H9 (cell line): ENCODE data around the gene ACAP3. TPM values are rescaled to one million over a fixed set of nuclear protein-coding genes. Genes with fewer than 3 reads are reported as not detected.

Experiments used
- DNase-seq: peaks from one replicate; pipeline ENCODE4 v3.0.0-alpha.2; 2017
- H2AFZ ChIP-seq: one replicate; pipeline ENCODE4 v1.6.1; 2013; ENCODE audit warnings: mild to moderate bottlenecking, low read length, control low read depth, moderate library complexity
- H2AK5ac ChIP-seq: 2 replicates; pipeline ENCODE4 v1.6.1; 2013; ENCODE audit warnings: low read length, control low read depth, mixed read lengths; ENCODE audit not compliant: insufficient read length
- H2BK120ac ChIP-seq: one replicate; pipeline ENCODE4 v1.6.1; 2013; ENCODE audit warnings: low read depth, mild to moderate bottlenecking, low read length, control low read depth, inconsistent platforms; ENCODE audit not compliant: poor library complexity, severe bottlenecking
- H2BK12ac ChIP-seq: 2 replicates; pipeline ENCODE4 v1.6.1; 2013; ENCODE audit warnings: low read length, control low read depth, mixed read lengths, low read depth; ENCODE audit not compliant: insufficient read length
- H2BK15ac ChIP-seq: 2 replicates; pipeline ENCODE4 v1.6.1; 2013; ENCODE audit warnings: low read depth, low read length, control low read depth
- H2BK20ac ChIP-seq: one replicate; pipeline ENCODE4 v1.6.1; 2013; ENCODE audit warnings: low read depth, mild to moderate bottlenecking, low read length, control low read depth, inconsistent platforms; ENCODE audit not compliant: poor library complexity, severe bottlenecking
- H2BK5ac ChIP-seq: 2 replicates; pipeline ENCODE4 v1.6.1; 2013; ENCODE audit warnings: low read length, control low read depth, mixed read lengths; ENCODE audit not compliant: insufficient read length
- H3K14ac ChIP-seq: 2 replicates; pipeline ENCODE4 v1.6.1; 2013; ENCODE audit warnings: low read length, control low read depth; ENCODE audit not compliant: insufficient read depth
- H3K18ac ChIP-seq: 2 replicates; pipeline ENCODE4 v1.6.1; 2013; ENCODE audit warnings: low read depth, mild to moderate bottlenecking, mixed read lengths, low read length, control low read depth; ENCODE audit not compliant: insufficient read length
- H3K23ac ChIP-seq: 2 replicates; pipeline ENCODE4 v1.6.1; 2013; ENCODE audit warnings: low read length, control low read depth, mixed read lengths, low read depth; ENCODE audit not compliant: insufficient read length
- H3K23me2 ChIP-seq: 2 replicates; pipeline ENCODE4 v1.6.1; 2013; ENCODE audit warnings: low read depth, mild to moderate bottlenecking, mixed read lengths, low read length, control low read depth; ENCODE audit not compliant: insufficient read length, poor library complexity, severe bottlenecking
- H3K27ac ChIP-seq: 2 replicates; pipeline ENCODE4 v1.5.1; 2013; ENCODE audit warnings: low read length, control low read depth, mixed read lengths, low read depth; ENCODE audit not compliant: insufficient read length
- H3K27me3 ChIP-seq: 2 replicates; pipeline ENCODE4 v1.6.1; 2013; ENCODE audit warnings: low read length, control low read depth, inconsistent platforms; ENCODE audit not compliant: insufficient read depth
- H3K4ac ChIP-seq: 2 replicates; pipeline ENCODE4 v1.6.1; 2013; ENCODE audit warnings: low read depth, mild to moderate bottlenecking, control low read depth, inconsistent platforms, low read length, moderate library complexity
- H3K4me1 ChIP-seq: 2 replicates; pipeline ENCODE4 v1.6.1; 2013; ENCODE audit warnings: low read length, control low read depth, inconsistent platforms; ENCODE audit not compliant: insufficient read depth
- H3K4me2 ChIP-seq: 2 replicates; pipeline ENCODE4 v1.6.1; 2013; ENCODE audit warnings: low read length, control low read depth, mixed read lengths; ENCODE audit not compliant: insufficient read length, insufficient read depth
- H3K56ac ChIP-seq: 2 replicates; pipeline ENCODE4 v1.6.1; 2013; ENCODE audit warnings: low read depth, mild to moderate bottlenecking, mixed read lengths, low read length, control low read depth; ENCODE audit not compliant: insufficient read length
- H3K79me1 ChIP-seq: 2 replicates; pipeline ENCODE4 v1.6.1; 2013; ENCODE audit warnings: low read depth, mild to moderate bottlenecking, moderate library complexity, low read length, control low read depth, inconsistent platforms; ENCODE audit not compliant: insufficient read depth, poor library complexity, severe bottlenecking
- H3K79me2 ChIP-seq: 2 replicates; pipeline ENCODE4 v1.6.1; 2013; ENCODE audit warnings: low read length, control low read depth, inconsistent platforms; ENCODE audit not compliant: insufficient read depth
- H3K9ac ChIP-seq: 2 replicates; pipeline ENCODE4 v1.6.1; 2013; ENCODE audit warnings: low read length, control low read depth, mixed read lengths; ENCODE audit not compliant: insufficient read length; ENCODE audit errors: extremely low read depth
- H3K9me3 ChIP-seq: one replicate; pipeline ENCODE4 v1.6.1; 2013; ENCODE audit warnings: low read depth, low read length, inconsistent platforms; ENCODE audit not compliant: control insufficient read depth
- H3T11ph ChIP-seq: one replicate; pipeline ENCODE4 v1.6.1; 2013; ENCODE audit warnings: mild to moderate bottlenecking, low read length, control low read depth, inconsistent platforms
- H4K20me1 ChIP-seq: one replicate; pipeline ENCODE4 v1.6.1; 2013; ENCODE audit not compliant: control insufficient read depth, insufficient read length, insufficient read depth
- H4K5ac ChIP-seq: 2 replicates; pipeline ENCODE4 v1.6.1; 2013; ENCODE audit warnings: low read depth, mild to moderate bottlenecking, mixed read lengths, low read length, control low read depth; ENCODE audit not compliant: insufficient read length
- H4K8ac ChIP-seq: replicated peaks from 2 replicates; pipeline ENCODE4 v1.6.1; 2013; ENCODE audit warnings: low read length, control low read depth, mixed read lengths, low read depth; ENCODE audit not compliant: insufficient read length
- H4K91ac ChIP-seq: 2 replicates; pipeline ENCODE4 v1.6.1; 2013; ENCODE audit warnings: low read depth, mild to moderate bottlenecking, moderate library complexity, mixed read lengths, low read length, control low read depth; ENCODE audit not compliant: insufficient read length
- H3K27ac Mint-ChIP-seq, 3 experiments: 2 replicates in 2 of 3; 3 replicates in 1 of 3; pipeline ENCODE4 v1.8.0; 2020 to 2021; ENCODE audit warnings: mixed read lengths in 3 of 3, mild to moderate bottlenecking in 1 of 3, moderate library complexity in 1 of 3
- H3K27me3 Mint-ChIP-seq: 2 replicates; pipeline ENCODE4 v1.8.0; 2021; ENCODE audit warnings: low read depth, mild to moderate bottlenecking, moderate library complexity, mixed read lengths
- H3K36me3 Mint-ChIP-seq, 3 experiments: 2 replicates in 2 of 3; 3 replicates in 1 of 3; pipeline ENCODE4 v1.8.0; 2020 to 2021; ENCODE audit warnings: low read depth in 3 of 3, mixed read lengths in 3 of 3; ENCODE audit not compliant: insufficient read depth in 1 of 3
- H3K4me1 Mint-ChIP-seq, 2 experiments: 2 replicates each; pipeline ENCODE4 v1.8.0; 2020; ENCODE audit warnings: mixed read lengths in 2 of 2
- H3K4me3 Mint-ChIP-seq, 2 experiments: 2 replicates in 1 of 2; 3 replicates in 1 of 2; pipeline ENCODE4 v1.8.0; 2020 to 2021; ENCODE audit warnings: mild to moderate bottlenecking in 2 of 2, mixed read lengths in 2 of 2, moderate library complexity in 1 of 2
- H3K9me3 Mint-ChIP-seq, 2 experiments: 2 replicates in 1 of 2; 3 replicates in 1 of 2; pipeline ENCODE4 v1.8.0; 2020; ENCODE audit warnings: mild to moderate bottlenecking in 2 of 2, mixed read lengths in 2 of 2, moderate library complexity in 1 of 2
- WGBS: extraction: QIAGEN DNeasy Blood & Tissue Kit; methylation state at CpG from one replicate; pipeline ENCODE4 v1.1.7; 2013; ENCODE audit warnings: missing lambda C conversion rate, low lambda C conversion rate, mixed read lengths; ENCODE audit not compliant: insufficient read length; ENCODE audit errors: extremely low coverage; 5-methylcytosine and 5-hydroxymethylcytosine counted together
- total RNA-seq: library from RNA; stranded (reverse); gene quantifications from 2 replicates; pipeline ENCODE4 v1.2.1, GENCODE V29; 2021
- TF ChIP-seq, protein P1 (sequence below): fragments of 200-600 bp; sonication (generic); conservative IDR thresholded peaks from 3 replicates; pipeline ENCODE4 v1.8.0; 2021; ENCODE audit warnings: antibody characterized with exemption, mild to moderate bottlenecking

The ACAP3 gene
- total RNA-seq, 1 experiment from 2014 or later: 41.4 TPM

DNA sequence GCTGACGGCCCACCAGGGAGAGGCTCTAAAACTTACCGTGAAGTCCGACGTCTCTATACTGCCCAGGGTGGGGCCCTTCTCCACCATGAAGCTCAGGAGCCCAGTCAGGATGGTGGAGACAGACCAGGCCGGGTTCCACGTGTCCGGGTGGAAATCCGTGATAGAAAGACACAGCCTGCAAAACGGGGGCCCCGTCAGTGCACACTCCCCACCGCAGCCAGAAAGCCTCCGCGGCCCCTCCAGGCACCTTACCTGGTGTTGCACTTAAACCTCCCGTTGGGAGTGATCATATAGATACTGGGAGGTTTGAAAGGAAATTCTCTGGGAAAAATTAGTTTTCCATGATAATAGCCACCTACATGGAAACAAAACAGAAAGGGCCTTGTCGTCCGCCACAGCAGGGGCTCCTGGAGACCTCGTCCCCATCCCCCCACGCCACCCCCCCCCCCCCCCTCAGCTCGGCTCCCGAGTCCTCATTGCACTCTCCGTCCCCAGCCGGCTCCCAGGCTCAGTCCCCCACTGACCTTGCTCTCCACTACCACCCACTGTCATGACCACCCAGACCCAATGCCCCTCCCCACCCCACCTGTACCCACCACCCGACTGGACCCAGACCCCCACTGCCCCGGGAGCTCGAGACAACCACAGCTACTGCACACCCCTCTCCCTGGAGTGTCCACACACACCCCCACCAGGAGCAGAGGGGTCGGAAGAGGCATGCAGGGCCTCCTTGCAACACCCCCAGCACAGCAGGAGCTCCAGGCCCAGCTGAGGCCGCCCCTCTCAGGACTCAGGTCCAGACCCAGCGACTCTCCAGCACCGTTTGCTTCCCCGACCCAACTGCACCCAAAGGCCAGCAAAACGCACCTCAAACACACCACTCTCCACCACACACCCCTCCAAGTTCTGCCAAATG is 50.5 kb downstream of the ACAP3 start:
- Histone ChIP-seq H3K18ac (no peak overlapping the region), H3K4me1 (no peaks in the 10 kb centered on the region), H4K5ac (no peak overlapping the region), H3K9ac (no peak overlapping the region), H3K4ac (no peak overlapping the region), H3K9me3 (no peaks in the 10 kb centered on the region), H3K27ac (no peak overlapping the region), H3K23me2 (no peaks in the 10 kb centered on the region), H2AFZ (no peak overlapping the region), H2BK5ac (no peak overlapping the region), H4K20me1 (no peaks in the 10 kb centered on the region), H3K79me1 (no peaks in the 10 kb centered on the region), H2BK20ac (no peak overlapping the region), H4K8ac (no peak overlapping the region), H3K23ac (no peak overlapping the region), H2BK12ac (no peak overlapping the region), H3T11ph (no peak overlapping the region), H2BK15ac (no peak overlapping the region), H3K4me2 (no peak overlapping the region), H2BK120ac (no peak overlapping the region), H3K14ac (no peak overlapping the region), H2AK5ac (no peak overlapping the region), H3K27me3 (no peaks in the 10 kb centered on the region), H3K56ac (no peak overlapping the region), H4K91ac (no peak overlapping the region), H3K79me2 (no peaks in the 10 kb centered on the region)
- no CpG with 5 or more reads among the region's 31 CpGs for WGBS
- H3K27me3 Mint-ChIP-seq: peaks cover 3% of the 10 kb centered on the region; the same call in 1 of the 2 replicates
- H3K27ac Mint-ChIP-seq: peak overlapping the region; percentile 63 to 91 (median 89); a peak in 5 of 7 replicates
- no peak for DNase-seq
- H3K4me3 Mint-ChIP-seq: peak overlapping the region; percentile 10 to 38; a peak in 3 of 5 replicates
- TF ChIP-seq, protein P1, sequence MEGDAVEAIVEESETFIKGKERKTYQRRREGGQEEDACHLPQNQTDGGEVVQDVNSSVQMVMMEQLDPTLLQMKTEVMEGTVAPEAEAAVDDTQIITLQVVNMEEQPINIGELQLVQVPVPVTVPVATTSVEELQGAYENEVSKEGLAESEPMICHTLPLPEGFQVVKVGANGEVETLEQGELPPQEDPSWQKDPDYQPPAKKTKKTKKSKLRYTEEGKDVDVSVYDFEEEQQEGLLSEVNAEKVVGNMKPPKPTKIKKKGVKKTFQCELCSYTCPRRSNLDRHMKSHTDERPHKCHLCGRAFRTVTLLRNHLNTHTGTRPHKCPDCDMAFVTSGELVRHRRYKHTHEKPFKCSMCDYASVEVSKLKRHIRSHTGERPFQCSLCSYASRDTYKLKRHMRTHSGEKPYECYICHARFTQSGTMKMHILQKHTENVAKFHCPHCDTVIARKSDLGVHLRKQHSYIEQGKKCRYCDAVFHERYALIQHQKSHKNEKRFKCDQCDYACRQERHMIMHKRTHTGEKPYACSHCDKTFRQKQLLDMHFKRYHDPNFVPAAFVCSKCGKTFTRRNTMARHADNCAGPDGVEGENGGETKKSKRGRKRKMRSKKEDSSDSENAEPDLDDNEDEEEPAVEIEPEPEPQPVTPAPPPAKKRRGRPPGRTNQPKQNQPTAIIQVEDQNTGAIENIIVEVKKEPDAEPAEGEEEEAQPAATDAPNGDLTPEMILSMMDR: no peak
- H3K36me3 Mint-ChIP-seq: peaks cover 29 to 84% (median 70%) of the 10 kb centered on the region in 3 experiments; a peak in 6 of 7 replicates
- H3K4me1 Mint-ChIP-seq: peaks cover 14 to 27% of the 10 kb centered on the region in 2 experiments
- no peaks in the 10 kb centered on the region; a peak in 2 of 5 replicates for H3K9me3 Mint-ChIP-seq
